Sciatic nerve (tissue), 2 donors: Measurements from ENCODE around the gene ZNF138. TPM values are rescaled to one million over a fixed set of nuclear protein-coding genes. Genes with fewer than 3 reads are reported as not detected.
"Not testable (repeated sequence)": the region's sequence is repeated elsewhere in the genome, so short reads cannot be mapped to it uniquely, and the experiment has no call there.

Experiments
- ATAC-seq: fragments of 200-7000 bp; cut with Tn5 transposase; one replicate; pipeline ENCODE4 v1.9.1; 2020; ENCODE audit warnings: mild to moderate bottlenecking, moderate library complexity
- DNase-seq: peaks from one replicate; pipeline ENCODE4 v3.0.0-alpha.2; 2020; ENCODE audit warnings: low spot score
- intact Hi-C: fragments of 100-400 bp; cut with DNase I; formaldehyde crosslinking; loops from one replicate; pipeline ENCODE4 v1.14.2; 2022
- total RNA-seq: library from RNA; stranded (reverse); fragmentation: NEBNext Ultra II Directional; extraction: Animal tissue kit (Norgen Biotek cat#: 25700); gene quantifications from one replicate; pipeline ENCODE4 v1.2.1, GENCODE V29; 2021
- donor health status: DM: no; HTN: no; CAD: no.
- donor health status: DM: no; HTN: no; CAD: no.

Gene ZNF138
- total RNA-seq, 1 donor from 2014 or later = 14.7 TPM

DNA sequence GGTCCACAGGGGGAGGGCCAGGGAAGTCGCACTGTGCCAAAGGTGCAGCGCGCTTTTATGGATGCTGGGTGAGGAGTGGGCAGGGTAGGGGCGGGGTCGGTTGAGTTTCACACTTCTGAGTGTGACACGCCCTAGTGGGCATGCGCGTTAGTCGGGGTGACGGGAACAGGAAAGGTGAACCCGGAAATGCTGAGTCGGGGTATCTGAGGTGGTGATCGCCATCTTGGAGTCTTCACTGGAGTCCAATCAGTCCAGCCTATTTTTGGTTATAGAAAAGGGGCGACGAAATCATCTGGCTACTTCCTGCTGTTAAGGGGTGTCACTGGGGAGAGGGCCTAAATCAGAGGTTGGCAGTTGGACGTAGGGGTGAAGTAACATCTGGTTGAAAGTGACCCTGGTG lies 40.8 kb downstream of the ZNF138 start:
- DNase-seq = no peak

DNA sequence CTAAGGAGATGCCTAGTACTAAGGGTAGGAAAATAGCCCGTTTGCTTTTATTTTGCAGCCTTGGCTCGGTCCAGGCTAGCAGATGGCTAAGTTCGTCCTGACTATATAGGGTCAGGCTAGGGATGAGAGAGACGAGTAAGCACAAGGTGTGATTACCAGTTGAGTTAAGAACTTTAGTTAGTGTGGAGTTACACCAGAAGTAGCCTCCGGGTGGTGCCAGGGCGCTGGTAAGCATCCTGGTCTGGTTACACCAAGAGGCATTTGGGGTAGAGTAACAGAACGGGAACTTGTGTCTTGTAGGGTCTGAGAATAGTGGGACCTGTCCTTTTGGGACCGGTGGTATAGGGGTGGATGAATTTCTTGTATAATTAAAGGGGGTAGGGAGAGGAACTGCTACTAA lies 41.6 kb downstream of the ZNF138 start:
- ATAC-seq, intact Hi-C loops, DNase-seq: not testable (repeated sequence)

More for the DNA sequence above, 40.8 kb downstream of the ZNF138 start:
- no peak for ATAC-seq
- intact Hi-C loops = no loop called here

- not testable (repeated sequence) for DNase-seq, ATAC-seq
- intact Hi-C loops = loop anchor here (2.0 kb wide), 1 partner anchor 73 kb away; no protein-coding TSS in a partner anchor
Measured at GRCh38 chr7:64838051-64838450, 43.8 kb downstream of the ZNF138 start.

- no peak for DNase-seq
- intact Hi-C loops = loop anchor here (2.0 kb wide), 1 partner anchor 74 kb away; no protein-coding TSS in a partner anchor
- no peak for ATAC-seq
Measured at GRCh38 chr7:64838691-64839090, 44.5 kb downstream of the ZNF138 start.

- no peak for ATAC-seq
- no peak for DNase-seq
- intact Hi-C loops = loop anchor here (2.0 kb wide), 1 partner anchor 75 kb away; no protein-coding TSS in a partner anchor
Measured at GRCh38 chr7:64839910-64840309, 45.7 kb downstream of the ZNF138 start.

- DNase-seq = no peak
- ATAC-seq = no peak
- intact Hi-C loops = no loop called here
Measured at GRCh38 chr7:64849250-64849923, 55.2 kb downstream of the ZNF138 start.

DNA sequence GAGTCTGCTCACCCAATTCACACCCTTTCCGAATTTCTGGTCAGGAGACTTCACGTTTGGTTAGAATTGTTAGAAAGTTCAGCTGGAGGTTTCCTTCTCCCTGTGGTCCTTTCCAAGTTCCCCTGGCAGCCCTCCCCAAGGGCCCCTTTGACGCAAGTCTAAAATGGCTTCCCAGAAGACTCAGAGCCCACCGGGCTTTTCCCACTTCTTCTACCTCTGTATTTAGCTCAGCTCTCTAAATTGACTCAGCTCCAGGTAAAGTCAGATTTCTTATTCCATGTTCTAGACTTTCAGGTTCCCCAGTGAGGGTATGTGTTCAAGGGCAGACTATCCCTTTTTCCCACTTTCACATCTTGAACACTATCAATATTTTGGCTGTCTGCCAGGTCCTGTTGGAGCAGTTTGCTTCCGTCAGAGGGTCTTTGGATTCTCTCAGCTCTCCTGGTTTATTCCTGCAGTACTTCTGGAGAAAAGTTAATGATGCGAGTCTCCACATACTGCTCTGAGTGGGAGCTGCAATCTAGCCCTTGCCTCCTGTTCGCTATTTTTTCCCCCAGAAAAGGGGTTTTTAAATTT lies 55.8 kb downstream of the ZNF138 start:
- ATAC-seq (no peak), DNase-seq (no peak)
- intact Hi-C loops = no loop called here

DNA sequence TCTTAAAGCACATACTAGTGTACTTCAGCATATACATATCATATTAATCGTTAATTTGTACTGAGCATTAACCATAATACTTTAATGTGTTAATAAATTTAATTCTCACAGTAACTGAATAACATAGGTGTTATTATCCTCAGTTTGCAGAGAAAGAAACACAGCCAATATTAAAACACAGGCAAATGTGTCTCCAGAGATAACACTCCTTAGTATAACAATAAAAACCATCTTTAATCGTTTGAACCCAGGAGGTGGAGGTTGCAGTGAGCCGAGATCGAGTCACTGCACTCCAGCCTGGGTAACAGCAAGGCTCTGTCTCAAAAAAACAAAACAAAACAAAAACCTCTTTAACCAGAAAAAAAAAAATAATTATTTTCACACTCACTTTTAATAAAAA lies 59.5 kb downstream of the ZNF138 start:
- DNase-seq (no peak), ATAC-seq (no peak)
- intact Hi-C loops = no loop called here

GRCh38 chr7:64854969-64855368 lies 60.7 kb downstream of the ZNF138 start:
- no peak for ATAC-seq
- intact Hi-C loops = no loop called here
- DNase-seq = no peak

GRCh38 chr7:64863021-64863420 lies 68.8 kb downstream of the ZNF138 start:
- intact Hi-C loops = no loop called here
- DNase-seq (no peak), ATAC-seq (no peak)

DNA sequence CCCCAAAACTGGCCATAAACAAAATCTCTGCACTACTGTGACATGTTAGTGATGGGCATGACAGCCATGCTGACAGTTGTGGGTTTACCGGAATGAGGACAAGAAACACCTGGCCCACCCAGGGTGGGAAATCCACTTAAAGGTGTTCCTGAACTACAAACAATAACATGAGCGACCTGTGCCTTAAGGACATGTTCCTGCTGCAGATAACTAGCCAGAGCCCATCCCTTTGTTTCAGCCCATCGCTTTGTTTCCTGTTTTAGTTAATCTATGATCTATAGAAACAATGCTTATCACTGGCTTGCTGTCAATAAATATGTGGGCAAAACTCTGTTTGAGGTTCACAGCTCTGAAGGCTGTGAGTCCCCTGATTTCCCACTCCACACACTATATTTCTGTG lies 69.3 kb downstream of the ZNF138 start:
- intact Hi-C loops, DNase-seq, ATAC-seq: not testable (repeated sequence)

DNA sequence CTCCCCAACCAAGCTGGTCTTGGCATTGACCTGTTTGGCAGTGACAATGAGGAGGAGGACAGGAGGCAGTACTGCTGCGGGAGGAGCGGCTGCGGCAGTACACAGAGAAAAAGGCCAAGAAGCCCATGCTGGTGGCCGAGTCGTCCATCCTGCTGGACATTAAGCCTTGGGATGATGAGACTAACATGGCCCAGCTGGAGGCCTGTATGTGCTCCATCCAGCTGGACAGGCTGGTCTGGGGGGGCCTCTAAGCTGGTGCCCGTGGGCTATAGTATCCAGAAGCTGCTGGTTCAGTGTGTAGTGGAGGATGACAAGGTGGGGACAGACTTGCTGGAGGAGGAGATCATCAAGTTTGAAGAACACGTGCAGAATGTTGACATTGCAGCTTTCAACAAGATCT lies 69.7 kb downstream of the ZNF138 start:
- no peak for ATAC-seq
- intact Hi-C loops = no loop called here

DNA sequence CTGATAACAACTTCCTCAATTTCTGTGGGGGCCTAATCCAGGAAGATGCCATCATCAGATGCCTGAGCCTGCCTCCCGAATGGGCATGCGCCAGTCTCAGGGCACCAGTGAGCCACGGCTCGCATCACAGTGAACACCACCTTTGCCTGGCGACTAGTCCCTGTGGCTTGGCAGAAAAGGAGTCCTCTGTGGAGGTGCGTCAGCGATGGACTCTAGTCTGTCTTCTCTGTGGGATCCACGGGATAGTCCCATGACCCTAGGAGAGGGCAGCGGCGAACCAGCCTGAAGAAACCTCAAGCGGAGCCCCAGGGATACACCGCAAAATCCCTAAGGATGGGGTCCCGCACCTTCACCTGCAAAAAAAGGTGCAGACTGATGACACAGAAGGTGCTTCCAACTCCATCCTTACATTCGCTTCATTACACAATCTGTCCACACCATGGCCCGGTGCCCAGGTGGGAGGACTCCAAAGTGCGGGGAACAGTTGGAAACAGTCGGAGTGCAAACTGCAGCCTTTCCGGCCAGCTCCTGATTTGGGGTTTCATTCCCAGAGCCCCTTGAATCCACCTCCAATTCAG lies 73.7 kb downstream of the ZNF138 start:
- DNase-seq (no peak), ATAC-seq (no peak)
- intact Hi-C loops = no loop called here

More for the DNA sequence above, 69.7 kb downstream of the ZNF138 start:
- DNase-seq = no peak

- intact Hi-C loops = no loop called here
- ATAC-seq (no peak), DNase-seq (no peak)
Measured at GRCh38 chr7:64868499-64868898, 74.3 kb downstream of the ZNF138 start.

- intact Hi-C loops = no loop called here
- DNase-seq (no peak), ATAC-seq (no peak)
Measured at GRCh38 chr7:64869121-64869725, 75.0 kb downstream of the ZNF138 start.

GRCh38 chr7:64869912-64870562 lies 75.8 kb downstream of the ZNF138 start:
- ATAC-seq (no peak), DNase-seq (no peak)
- intact Hi-C loops = no loop called here

DNA sequence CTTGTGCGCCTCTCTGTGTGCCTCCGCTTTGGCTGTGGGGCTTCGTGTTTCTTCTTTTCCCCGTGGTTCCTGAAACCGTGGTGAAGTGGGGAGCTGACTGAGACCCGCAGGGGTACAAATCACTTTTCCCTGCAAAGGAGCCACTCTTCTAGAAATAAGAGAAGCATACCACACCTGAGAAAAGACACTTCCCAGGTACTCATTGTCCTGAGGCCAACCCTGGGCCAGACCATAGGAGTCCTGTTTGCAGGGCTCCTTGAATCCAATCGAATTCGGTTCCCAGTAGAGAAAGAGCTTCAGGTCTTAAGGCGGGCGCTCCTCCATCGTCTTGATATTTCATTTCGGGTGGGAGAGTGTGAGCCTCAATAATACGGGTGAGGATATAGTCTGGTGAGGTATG lies 76.4 kb downstream of the ZNF138 start:
- intact Hi-C loops = no loop called here
- ATAC-seq = no peak
- no peak for DNase-seq

DNA sequence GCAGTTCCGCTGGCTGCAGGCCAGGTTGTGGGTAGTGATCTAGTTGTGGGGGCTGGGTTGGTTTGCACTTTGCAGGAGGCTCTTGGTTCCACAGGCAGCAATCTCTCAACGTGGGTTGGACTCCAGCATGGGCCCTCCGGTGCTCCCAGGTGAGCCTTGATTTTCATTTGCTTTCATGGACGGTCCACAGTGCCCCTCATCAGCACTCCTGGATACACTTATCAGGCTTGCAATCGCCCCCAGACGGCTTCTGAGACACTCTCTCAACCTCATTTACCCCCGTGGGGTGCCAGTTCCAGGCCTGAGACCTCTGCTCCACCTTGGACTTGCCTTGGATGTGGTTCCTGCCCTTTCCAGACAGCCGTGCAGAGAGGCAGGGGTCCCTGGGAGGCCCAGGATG lies 77.5 kb downstream of the ZNF138 start:
- ATAC-seq (no peak), DNase-seq (no peak)
- intact Hi-C loops = no loop called here

- DNase-seq = no peak
- ATAC-seq = no peak
- intact Hi-C loops = no loop called here
Measured at GRCh38 chr7:64872351-64873154, 78.3 kb downstream of the ZNF138 start.
